Measurements from ENCODE around the gene HSD17B4. TPM values are rescaled to one million over a fixed set of nuclear protein-coding genes. Genes with fewer than 3 reads are reported as not detected.
"Not testable (repeated sequence)": the region's sequence is repeated elsewhere in the genome, so short reads cannot be mapped to it uniquely, and the experiment has no call there.

HSD17B4 gene
- total RNA-seq, 1 donor = 15.8 TPM

DNA sequence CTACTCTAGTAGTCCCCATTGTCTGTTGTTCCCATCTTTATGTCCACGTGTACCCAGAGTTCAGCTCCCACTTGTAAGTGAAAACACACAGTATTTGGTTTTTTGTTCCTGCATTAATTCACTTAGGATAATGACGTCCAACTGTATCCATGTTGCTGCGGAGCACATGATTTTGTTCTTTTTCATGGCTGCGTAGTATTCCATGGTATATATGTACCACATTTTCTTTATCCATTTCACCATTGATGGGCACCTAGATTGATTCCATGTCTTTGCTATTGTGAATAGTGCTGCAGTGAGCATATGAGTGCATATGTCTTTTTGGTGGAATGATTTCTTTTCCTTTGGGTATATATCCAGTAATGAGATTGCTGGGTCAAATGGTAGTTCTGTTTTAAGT lies 51.6 kb downstream of the HSD17B4 start:
- peaks cover 11% of the 10 kb centered on the region for H3K9me3 ChIP-seq (ENCODE audit: low read depth, low read length)
- not testable (repeated sequence) for H3K4me1 ChIP-seq (ENCODE audit: insufficient read depth, low read length); H3K27me3 ChIP-seq (ENCODE audit: insufficient read depth, low read length); H3K4me3 ChIP-seq (ENCODE audit: low read length)

DNA sequence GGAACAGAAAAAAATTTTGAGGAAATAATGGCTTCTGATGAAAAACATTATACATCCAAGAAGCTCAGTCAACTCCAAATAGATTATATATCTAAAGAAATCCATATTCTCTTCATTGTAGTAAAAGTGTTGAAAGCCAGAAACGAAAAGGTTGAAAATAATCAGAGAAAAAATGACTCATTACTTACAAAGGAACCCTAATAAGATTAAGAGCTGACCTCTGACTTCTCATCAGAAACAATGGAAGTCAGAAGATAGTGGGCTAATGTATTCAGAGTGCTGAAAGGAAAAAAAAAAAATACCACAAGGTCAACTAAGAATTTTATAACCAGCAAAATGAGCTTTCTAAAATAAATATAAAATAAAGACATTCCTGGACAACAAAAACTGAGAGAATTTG lies 60.0 kb downstream of the HSD17B4 start:
- no peak overlapping the region for H3K4me3 ChIP-seq (ENCODE audit: low read length)
- H3K4me1 ChIP-seq (ENCODE audit: insufficient read depth, low read length) = no peaks in the 10 kb centered on the region
- no peaks in the 10 kb centered on the region for H3K9me3 ChIP-seq (ENCODE audit: low read depth, low read length)
- H3K27me3 ChIP-seq (ENCODE audit: insufficient read depth, low read length) = no peaks in the 10 kb centered on the region

GRCh38 chr5:119515192-119515591 lies 62.9 kb downstream of the HSD17B4 start:
- Histone ChIP-seq H3K27me3 (ENCODE audit: insufficient read depth, low read length) (no peaks in the 10 kb centered on the region), H3K9me3 (ENCODE audit: low read depth, low read length) (no peaks in the 10 kb centered on the region), H3K4me3 (ENCODE audit: low read length) (no peak overlapping the region), H3K4me1 (ENCODE audit: insufficient read depth, low read length) (no peaks in the 10 kb centered on the region)

DNA sequence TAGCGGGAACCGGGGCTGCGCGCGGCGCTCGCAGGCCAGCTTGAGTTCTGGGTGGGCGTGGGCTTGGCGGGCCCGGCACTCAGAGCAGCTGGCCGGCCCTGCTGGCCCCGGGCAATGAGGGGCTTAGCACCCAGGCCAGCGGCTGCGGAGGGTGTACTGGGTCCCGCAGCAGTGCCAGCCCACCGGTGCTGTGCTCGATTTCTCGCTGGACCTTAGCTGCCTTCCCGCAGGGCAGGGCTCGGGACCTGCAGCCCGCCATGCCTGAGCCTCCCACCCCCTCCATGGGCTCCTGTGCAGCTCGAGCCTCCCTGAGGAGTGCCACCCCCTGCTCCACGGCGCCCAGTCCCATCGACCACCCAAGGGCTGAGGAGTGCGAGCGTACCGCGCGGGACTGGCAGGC lies 64.8 kb downstream of the HSD17B4 start:
- not testable (repeated sequence) for H3K4me1 ChIP-seq (ENCODE audit: insufficient read depth, low read length); H3K9me3 ChIP-seq (ENCODE audit: low read depth, low read length); H3K4me3 ChIP-seq (ENCODE audit: low read length); H3K27me3 ChIP-seq (ENCODE audit: insufficient read depth, low read length)

DNA sequence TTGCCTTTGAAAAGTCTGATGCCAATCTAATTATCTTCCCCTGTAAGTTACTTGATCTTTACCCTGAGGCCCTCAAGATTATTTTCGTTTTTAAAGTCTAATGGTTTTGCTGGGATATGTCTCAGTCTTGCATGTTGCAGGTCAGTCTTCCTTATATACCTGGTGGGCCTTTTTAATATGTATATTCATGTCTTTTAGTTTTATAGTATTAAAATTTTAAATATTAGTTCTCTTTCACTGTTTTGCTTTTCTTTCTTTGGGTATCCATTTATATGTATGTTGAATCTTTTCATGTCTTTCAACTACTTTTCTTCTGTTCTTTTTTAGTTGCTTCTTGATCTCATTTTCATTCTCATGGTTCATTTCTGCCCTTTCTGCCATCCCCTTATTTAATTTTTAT lies 68.9 kb downstream of the HSD17B4 start:
- H3K4me3 ChIP-seq (ENCODE audit: low read length) = no peak overlapping the region
- H3K27me3 ChIP-seq (ENCODE audit: insufficient read depth, low read length) = no peaks in the 10 kb centered on the region
- no peaks in the 10 kb centered on the region for H3K4me1 ChIP-seq (ENCODE audit: insufficient read depth, low read length)
- H3K9me3 ChIP-seq (ENCODE audit: low read depth, low read length) = no peaks in the 10 kb centered on the region

- Histone ChIP-seq H3K27me3 (ENCODE audit: insufficient read depth, low read length) (no peaks in the 10 kb centered on the region), H3K9me3 (ENCODE audit: low read depth, low read length) (no peaks in the 10 kb centered on the region), H3K4me3 (ENCODE audit: low read length) (no peak overlapping the region), H3K4me1 (ENCODE audit: insufficient read depth, low read length) (no peaks in the 10 kb centered on the region)
These were observed 70.5 kb downstream of the HSD17B4 start for GRCh38 chr5:119522841-119523240.

GRCh38 chr5:119524485-119524884 lies 72.2 kb downstream of the HSD17B4 start:
- Histone ChIP-seq H3K27me3 (ENCODE audit: insufficient read depth, low read length) (no peaks in the 10 kb centered on the region), H3K4me3 (ENCODE audit: low read length) (no peak overlapping the region), H3K9me3 (ENCODE audit: low read depth, low read length) (no peaks in the 10 kb centered on the region), H3K4me1 (ENCODE audit: insufficient read depth, low read length) (no peaks in the 10 kb centered on the region)

DNA sequence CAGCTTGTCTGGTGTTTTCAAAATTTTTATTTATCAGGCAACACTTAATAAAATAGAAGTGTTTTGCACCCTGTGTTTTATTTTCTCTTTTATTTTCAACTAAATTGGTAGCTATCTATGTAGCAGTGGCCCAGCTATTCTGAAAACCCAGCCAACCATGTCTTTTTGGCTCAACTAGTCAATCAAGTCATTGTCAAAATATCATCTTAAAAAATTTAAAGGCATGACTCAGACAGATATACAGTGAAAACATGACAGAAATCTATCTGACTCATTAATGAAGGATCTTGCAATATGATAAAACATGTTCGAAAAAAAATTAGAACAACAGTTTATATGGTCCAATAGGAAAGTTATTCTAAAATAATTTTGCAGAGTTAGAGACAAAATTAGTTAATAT lies 75.1 kb downstream of the HSD17B4 start:
- H3K4me1 ChIP-seq (ENCODE audit: insufficient read depth, low read length) = no peaks in the 10 kb centered on the region
- no peaks in the 10 kb centered on the region for H3K9me3 ChIP-seq (ENCODE audit: low read depth, low read length)
- no peaks in the 10 kb centered on the region for H3K27me3 ChIP-seq (ENCODE audit: insufficient read depth, low read length)
- H3K4me3 ChIP-seq (ENCODE audit: low read length) = no peak overlapping the region

- Histone ChIP-seq H3K4me1 (ENCODE audit: insufficient read depth, low read length) (no peaks in the 10 kb centered on the region), H3K4me3 (ENCODE audit: low read length) (no peak overlapping the region), H3K27me3 (ENCODE audit: insufficient read depth, low read length) (no peaks in the 10 kb centered on the region), H3K9me3 (ENCODE audit: low read depth, low read length) (no peaks in the 10 kb centered on the region)
These were observed 77.5 kb downstream of the HSD17B4 start for GRCh38 chr5:119529811-119530210.

- H3K4me1 ChIP-seq (ENCODE audit: insufficient read depth, low read length) = no peaks in the 10 kb centered on the region
- no peaks in the 10 kb centered on the region for H3K27me3 ChIP-seq (ENCODE audit: insufficient read depth, low read length)
- H3K9me3 ChIP-seq (ENCODE audit: low read depth, low read length) = no peaks in the 10 kb centered on the region
- no peak overlapping the region for H3K4me3 ChIP-seq (ENCODE audit: low read length)
These were observed 80.3 kb downstream of the HSD17B4 start for GRCh38 chr5:119532637-119533036.

GRCh38 chr5:119537704-119538103 lies 85.4 kb downstream of the HSD17B4 start:
- H3K4me1 ChIP-seq (ENCODE audit: insufficient read depth, low read length) = no peaks in the 10 kb centered on the region
- H3K27me3 ChIP-seq (ENCODE audit: insufficient read depth, low read length) = no peaks in the 10 kb centered on the region
- no peaks in the 10 kb centered on the region for H3K9me3 ChIP-seq (ENCODE audit: low read depth, low read length)
- no peak overlapping the region for H3K4me3 ChIP-seq (ENCODE audit: low read length)

- Histone ChIP-seq H3K9me3 (ENCODE audit: low read depth, low read length) (no peaks in the 10 kb centered on the region), H3K4me1 (ENCODE audit: insufficient read depth, low read length) (no peaks in the 10 kb centered on the region), H3K27me3 (ENCODE audit: insufficient read depth, low read length) (no peaks in the 10 kb centered on the region), H3K4me3 (ENCODE audit: low read length) (no peak overlapping the region)
These were observed 89.4 kb downstream of the HSD17B4 start for GRCh38 chr5:119541716-119542115.

- H3K27me3 ChIP-seq (ENCODE audit: insufficient read depth, low read length) = no peaks in the 10 kb centered on the region
- H3K4me3 ChIP-seq (ENCODE audit: low read length) = no peak overlapping the region
- H3K9me3 ChIP-seq (ENCODE audit: low read depth, low read length) = no peaks in the 10 kb centered on the region
- H3K4me1 ChIP-seq (ENCODE audit: insufficient read depth, low read length) = no peaks in the 10 kb centered on the region
These were observed 99.5 kb downstream of the HSD17B4 start for GRCh38 chr5:119551819-119552218.

GRCh38 chr5:119554597-119554996 lies 102.3 kb downstream of the HSD17B4 start:
- H3K27me3 ChIP-seq (ENCODE audit: insufficient read depth, low read length) = no peaks in the 10 kb centered on the region
- no peaks in the 10 kb centered on the region for H3K4me1 ChIP-seq (ENCODE audit: insufficient read depth, low read length)
- H3K4me3 ChIP-seq (ENCODE audit: low read length) = no peak overlapping the region
- H3K9me3 ChIP-seq (ENCODE audit: low read depth, low read length) = no peaks in the 10 kb centered on the region

GRCh38 chr5:119570910-119571309 lies 118.6 kb downstream of the HSD17B4 start:
- H3K4me1 ChIP-seq (ENCODE audit: insufficient read depth, low read length) = no peaks in the 10 kb centered on the region
- no peaks in the 10 kb centered on the region for H3K9me3 ChIP-seq (ENCODE audit: low read depth, low read length)
- no peaks in the 10 kb centered on the region for H3K27me3 ChIP-seq (ENCODE audit: insufficient read depth, low read length)

DNA sequence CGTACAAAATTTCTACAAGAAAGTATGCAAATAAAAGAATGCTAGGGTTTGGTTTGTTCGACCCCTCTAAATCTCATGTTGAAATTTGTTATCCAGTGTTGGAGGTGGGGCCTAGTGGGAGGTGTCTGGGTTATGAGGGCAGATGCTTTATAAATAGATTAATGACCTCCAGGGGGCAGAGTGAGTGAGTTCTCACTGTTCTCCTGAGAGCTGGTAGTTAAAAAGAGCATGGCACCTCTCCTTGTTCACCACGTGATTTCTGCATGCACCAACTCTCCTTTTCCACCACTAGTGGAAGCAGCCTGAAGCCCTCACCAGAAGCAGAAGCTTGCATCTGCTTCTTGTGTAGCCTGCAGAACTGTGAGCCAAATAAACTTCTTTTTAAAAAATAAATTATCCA lies 126.6 kb downstream of the HSD17B4 start:
- Histone ChIP-seq H3K27me3 (ENCODE audit: insufficient read depth, low read length) (no peaks in the 10 kb centered on the region), H3K9me3 (ENCODE audit: low read depth, low read length) (no peaks in the 10 kb centered on the region), H3K4me1 (ENCODE audit: insufficient read depth, low read length) (no peaks in the 10 kb centered on the region), H3K4me3 (ENCODE audit: low read length) (no peak overlapping the region)

More at GRCh38 chr5:119570910-119571309, 118.6 kb downstream of the HSD17B4 start:
- no peak overlapping the region for H3K4me3 ChIP-seq (ENCODE audit: low read length)

DNA sequence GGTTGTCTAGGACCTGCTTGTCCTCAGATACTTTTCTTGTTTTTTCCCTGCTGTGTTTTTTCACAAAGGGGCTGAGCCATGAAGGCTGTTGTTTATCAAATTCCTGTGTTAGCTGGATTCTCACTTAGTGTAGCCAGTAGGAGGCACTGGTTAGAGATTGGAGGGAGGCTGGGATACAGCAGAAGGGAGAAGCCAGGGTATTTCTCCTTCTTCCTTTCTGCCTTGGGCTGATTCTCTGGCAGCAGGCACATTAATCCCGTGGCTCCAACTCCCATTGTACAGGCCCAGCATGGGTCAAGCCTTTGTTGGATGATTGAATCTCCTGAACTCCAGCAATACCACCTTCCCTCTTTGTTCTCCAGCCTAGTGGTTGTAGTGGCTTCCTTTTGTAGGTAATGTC lies 130.7 kb downstream of the HSD17B4 start:
- Histone ChIP-seq H3K9me3 (ENCODE audit: low read depth, low read length) (no peaks in the 10 kb centered on the region), H3K4me1 (ENCODE audit: insufficient read depth, low read length) (no peaks in the 10 kb centered on the region), H3K4me3 (ENCODE audit: low read length) (no peak overlapping the region), H3K27me3 (ENCODE audit: insufficient read depth, low read length) (no peaks in the 10 kb centered on the region)

Measured in mononuclear cell (primary cell).